Mesothelial cell of epicardium (in vitro differentiated cells): Measurements from ENCODE around the gene MRPL2. TPM values are rescaled to one million over a fixed set of nuclear protein-coding genes. Genes with fewer than 3 reads are reported as not detected.

Experiments used
- DNase-seq, 2 experiments: peaks; one replicate each; pipeline ENCODE4 v3.0.0; 2021; ENCODE audit warnings: low spot score in 2 of 2; ENCODE audit not compliant: unreplicated experiment in 2 of 2
- H3K27ac Mint-ChIP-seq: 2 replicates; pipeline ENCODE4 v1.8.0; 2021; ENCODE audit warnings: mixed read lengths
- H3K27me3 Mint-ChIP-seq: 2 replicates; pipeline ENCODE4 v1.8.0; 2021; ENCODE audit warnings: low read depth, mixed read lengths
- H3K36me3 Mint-ChIP-seq: 2 replicates; pipeline ENCODE4 v1.8.0; 2021; ENCODE audit warnings: mixed read lengths
- H3K4me1 Mint-ChIP-seq: 2 replicates; pipeline ENCODE4 v1.8.0; 2021; ENCODE audit warnings: mixed read lengths
- H3K4me3 Mint-ChIP-seq: 2 replicates; pipeline ENCODE4 v1.8.0; 2021; ENCODE audit warnings: mild to moderate bottlenecking, moderate library complexity, mixed read lengths
- H3K9me3 Mint-ChIP-seq: 2 replicates; pipeline ENCODE4 v1.8.0; 2021; ENCODE audit warnings: mixed read lengths
- CTCF ChIP-seq: fragments of 200-600 bp; sonication (generic); IDR thresholded peaks from one replicate; pipeline ENCODE4 v1.5.0; 2021; ENCODE audit warnings: antibody characterized with exemption; ENCODE audit not compliant: unreplicated experiment
- total RNA-seq: library from RNA; stranded (reverse); gene quantifications from 3 replicates; pipeline ENCODE4 v1.2.1, GENCODE V29; 2021

MRPL2 gene
- total RNA-seq, 1 donor from 2014 or later = 54.9 TPM

GRCh38 chr6:43074847-43075669 lies 15.8 kb upstream of the MRPL2 start:
- Mint-ChIP-seq H3K9me3 (no peaks in the 10 kb centered on the region), H3K4me3 (peak overlapping the region; percentile 68), H3K27me3 (no peaks in the 10 kb centered on the region), H3K4me1 (peaks cover 44% of the 10 kb centered on the region), H3K36me3 (peaks cover 13% of the 10 kb centered on the region), H3K27ac (peak overlapping the region; percentile 92)
- DNase-seq = peak in 1 of 2 experiments; percentile 52
- no peak for TF ChIP-seq CTCF

GRCh38 chr6:43070028-43070632 lies 10.9 kb upstream of the MRPL2 start:
- no peaks in the 10 kb centered on the region for H3K9me3 Mint-ChIP-seq
- no peaks in the 10 kb centered on the region for H3K27me3 Mint-ChIP-seq
- peak overlapping the region; percentile 66 for H3K27ac Mint-ChIP-seq
- H3K4me1 Mint-ChIP-seq = peaks cover 18% of the 10 kb centered on the region
- no peak overlapping the region for H3K4me3 Mint-ChIP-seq
- peak; percentile 71 for TF ChIP-seq CTCF
- H3K36me3 Mint-ChIP-seq = peaks cover 27% of the 10 kb centered on the region
- peak in 1 of 2 experiments; percentile 48 for DNase-seq

GRCh38 chr6:43062818-43063217 lies 3.6 kb upstream of the MRPL2 start:
- Mint-ChIP-seq H3K36me3 (peaks cover 29% of the 10 kb centered on the region), H3K9me3 (no peaks in the 10 kb centered on the region), H3K27ac (no peak overlapping the region), H3K4me1 (peaks cover 28% of the 10 kb centered on the region), H3K4me3 (no peak overlapping the region), H3K27me3 (no peaks in the 10 kb centered on the region)
- no peak for DNase-seq
- TF ChIP-seq CTCF = no peak

GRCh38 chr6:43061861-43062260 lies 2.6 kb upstream of the MRPL2 start:
- Mint-ChIP-seq H3K36me3 (peaks cover 29% of the 10 kb centered on the region), H3K27me3 (no peaks in the 10 kb centered on the region), H3K9me3 (no peaks in the 10 kb centered on the region), H3K4me3 (peak overlapping the region; percentile 98), H3K4me1 (peaks cover 28% of the 10 kb centered on the region), H3K27ac (peak overlapping the region; percentile 24)
- TF ChIP-seq CTCF = no peak
- no peak for DNase-seq

GRCh38 chr6:43060755-43061633 lies 1.8 kb upstream of the MRPL2 start:
- peaks cover 26% of the 10 kb centered on the region for H3K36me3 Mint-ChIP-seq
- H3K27ac Mint-ChIP-seq = peak overlapping the region; percentile 98
- peaks cover 28% of the 10 kb centered on the region for H3K4me1 Mint-ChIP-seq
- no peak for TF ChIP-seq CTCF
- peak overlapping the region; percentile 98 for H3K4me3 Mint-ChIP-seq
- DNase-seq = no peak
- H3K27me3 Mint-ChIP-seq = no peaks in the 10 kb centered on the region
- H3K9me3 Mint-ChIP-seq = no peaks in the 10 kb centered on the region
